22Rv1 (cell line): ENCODE results near the gene CFAP410.

Experiments used
- ZFX ChIP-seq: fragments of 450-650 bp; IDR thresholded peaks from 2 replicates; pipeline ENCODE4 v1.6.1; 2017; ENCODE audit warnings: antibody characterized with exemption, borderline replicate concordance
- TF ChIP-seq, protein P1 (sequence below): fragments of 450-650 bp; IDR thresholded peaks from 2 replicates; pipeline ENCODE4 v1.5.1; 2017; ENCODE audit warnings: mild to moderate bottlenecking

DNA sequence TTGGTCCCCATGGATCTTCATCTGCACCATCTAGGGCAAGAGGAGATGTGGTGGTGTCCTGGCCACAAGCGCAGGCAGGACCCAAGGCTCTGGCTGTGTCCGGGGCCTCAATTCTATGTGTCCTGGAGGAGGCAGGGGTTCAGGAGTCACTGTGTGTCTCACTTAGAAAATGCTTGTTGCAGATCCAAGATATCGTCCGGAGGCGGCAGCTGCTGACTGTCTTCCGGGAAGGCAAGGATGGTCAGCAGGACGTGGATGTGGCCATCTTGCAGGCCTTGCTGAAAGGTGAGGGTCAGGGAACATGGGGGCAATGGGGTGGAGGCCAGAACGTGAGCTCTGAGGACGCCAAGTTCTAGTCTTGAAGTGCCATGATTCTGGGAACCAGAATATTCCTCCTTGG is 43.3 kb upstream of the CFAP410 start:
- TF ChIP-seq, protein P1, sequence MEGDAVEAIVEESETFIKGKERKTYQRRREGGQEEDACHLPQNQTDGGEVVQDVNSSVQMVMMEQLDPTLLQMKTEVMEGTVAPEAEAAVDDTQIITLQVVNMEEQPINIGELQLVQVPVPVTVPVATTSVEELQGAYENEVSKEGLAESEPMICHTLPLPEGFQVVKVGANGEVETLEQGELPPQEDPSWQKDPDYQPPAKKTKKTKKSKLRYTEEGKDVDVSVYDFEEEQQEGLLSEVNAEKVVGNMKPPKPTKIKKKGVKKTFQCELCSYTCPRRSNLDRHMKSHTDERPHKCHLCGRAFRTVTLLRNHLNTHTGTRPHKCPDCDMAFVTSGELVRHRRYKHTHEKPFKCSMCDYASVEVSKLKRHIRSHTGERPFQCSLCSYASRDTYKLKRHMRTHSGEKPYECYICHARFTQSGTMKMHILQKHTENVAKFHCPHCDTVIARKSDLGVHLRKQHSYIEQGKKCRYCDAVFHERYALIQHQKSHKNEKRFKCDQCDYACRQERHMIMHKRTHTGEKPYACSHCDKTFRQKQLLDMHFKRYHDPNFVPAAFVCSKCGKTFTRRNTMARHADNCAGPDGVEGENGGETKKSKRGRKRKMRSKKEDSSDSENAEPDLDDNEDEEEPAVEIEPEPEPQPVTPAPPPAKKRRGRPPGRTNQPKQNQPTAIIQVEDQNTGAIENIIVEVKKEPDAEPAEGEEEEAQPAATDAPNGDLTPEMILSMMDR, result no peak
- no peak for TF ChIP-seq ZFX
